GM18498 (cell line): ENCODE measurements around the gene WDR72.
"Not testable (repeated sequence)": the region's sequence is repeated elsewhere in the genome, so short reads cannot be mapped to it uniquely, and the experiment has no call there.

Source experiments
- ATAC-seq: cut with Tn5 transposase; IDR thresholded peaks from one replicate; pipeline ENCODE4 v1.9.1; 2021; ENCODE audit warnings: mild to moderate bottlenecking, moderate library complexity; ENCODE audit not compliant: unreplicated experiment

Gene WDR72

DNA sequence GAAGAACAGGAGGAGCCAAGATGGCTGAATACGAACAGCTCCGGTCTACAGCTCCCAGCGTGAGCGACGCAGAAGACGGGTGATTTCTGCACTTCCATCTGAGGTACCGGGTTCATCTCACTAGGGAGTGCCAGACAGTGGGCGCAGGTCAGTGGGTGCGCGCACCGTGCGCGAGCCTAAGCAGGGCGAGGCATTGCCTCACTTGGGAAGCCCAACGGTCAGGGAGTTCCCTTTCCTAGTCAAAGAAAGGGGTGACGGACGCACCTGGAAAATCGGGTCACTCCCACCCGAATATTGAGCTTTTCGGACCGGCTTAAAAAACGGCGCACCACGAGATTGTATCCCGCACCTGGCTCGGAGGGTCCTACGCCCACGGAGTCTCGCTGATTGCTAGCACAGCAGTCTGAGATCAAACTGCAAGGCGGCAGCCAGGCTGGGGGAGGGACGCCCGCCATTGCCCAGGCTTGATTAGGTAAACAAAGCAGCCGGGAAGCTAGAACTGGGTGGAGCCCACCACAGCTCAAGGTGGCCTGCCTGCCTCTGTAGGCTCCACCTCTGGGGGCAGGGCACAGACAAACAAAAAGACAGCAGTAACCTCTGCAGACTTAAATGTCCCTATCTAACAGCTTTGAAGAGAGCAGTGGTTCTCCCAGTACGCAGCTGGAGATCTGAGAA is 218.7 kb downstream of the WDR72 start:
- not testable (repeated sequence) for ATAC-seq

GRCh38 chr15:53539878-53540277 is 219.6 kb downstream of the WDR72 start:
- ATAC-seq: no peak

- ATAC-seq: no peak
Observed at GRCh38 chr15:53536479-53537120, 222.9 kb downstream of the WDR72 start.

GRCh38 chr15:53535886-53536285 is 223.6 kb downstream of the WDR72 start:
- ATAC-seq: no peak

DNA sequence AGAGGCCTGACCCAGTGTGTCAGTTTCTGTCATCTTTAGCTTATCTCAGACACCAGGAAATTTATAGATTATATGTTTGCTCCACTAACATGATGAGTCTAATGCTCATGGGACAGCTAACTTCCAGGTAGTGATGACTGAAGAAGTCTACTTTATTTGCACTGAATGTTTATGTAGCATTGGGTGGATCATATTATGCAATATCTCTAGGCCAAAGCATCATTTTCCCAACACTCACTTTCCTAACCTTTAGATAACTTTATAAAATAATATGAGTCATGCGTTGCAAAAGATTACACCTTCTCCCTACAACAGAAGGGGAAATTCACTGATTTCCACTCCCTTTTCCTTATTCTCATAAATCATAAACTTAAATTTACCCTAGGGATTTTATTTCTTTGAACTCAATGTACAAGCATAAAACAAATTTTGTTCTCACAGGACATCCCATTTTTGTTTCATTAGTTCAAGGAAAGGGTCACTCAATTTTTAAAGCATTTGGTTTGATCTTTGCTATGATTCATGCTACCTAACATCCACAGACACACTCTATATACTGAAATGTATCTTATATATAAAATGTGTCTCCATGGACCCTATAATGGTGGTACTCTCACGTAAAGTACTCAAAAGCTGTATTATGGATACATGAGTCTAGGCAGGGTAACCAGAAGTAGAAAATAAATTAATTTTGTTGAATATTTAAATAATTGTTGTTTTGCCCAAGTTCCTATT is 225.2 kb downstream of the WDR72 start:
- no peak for ATAC-seq

GRCh38 chr15:53530761-53531160 is 228.7 kb downstream of the WDR72 start:
- no peak for ATAC-seq

GRCh38 chr15:53527996-53528395 is 231.5 kb downstream of the WDR72 start:
- no peak for ATAC-seq

DNA sequence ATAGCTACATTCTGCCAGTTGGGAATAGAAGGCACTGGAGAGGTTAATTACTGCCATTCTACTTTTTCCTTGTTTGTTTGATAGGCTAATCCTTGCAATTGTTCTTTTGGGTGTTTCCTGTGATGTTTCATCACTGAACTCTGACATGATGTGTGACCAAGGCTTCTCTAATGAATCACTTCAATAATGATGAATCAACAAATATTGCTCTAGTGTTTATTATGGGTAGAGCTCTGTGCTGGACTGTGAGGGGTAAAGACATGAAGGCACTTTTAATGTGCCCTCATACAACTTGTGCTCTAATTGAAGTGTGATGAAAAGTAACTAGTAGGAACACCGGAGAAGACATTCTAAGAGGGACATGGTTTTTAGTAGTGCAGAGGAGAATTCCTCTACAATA is 233.6 kb downstream of the WDR72 start:
- ATAC-seq: no peak

DNA sequence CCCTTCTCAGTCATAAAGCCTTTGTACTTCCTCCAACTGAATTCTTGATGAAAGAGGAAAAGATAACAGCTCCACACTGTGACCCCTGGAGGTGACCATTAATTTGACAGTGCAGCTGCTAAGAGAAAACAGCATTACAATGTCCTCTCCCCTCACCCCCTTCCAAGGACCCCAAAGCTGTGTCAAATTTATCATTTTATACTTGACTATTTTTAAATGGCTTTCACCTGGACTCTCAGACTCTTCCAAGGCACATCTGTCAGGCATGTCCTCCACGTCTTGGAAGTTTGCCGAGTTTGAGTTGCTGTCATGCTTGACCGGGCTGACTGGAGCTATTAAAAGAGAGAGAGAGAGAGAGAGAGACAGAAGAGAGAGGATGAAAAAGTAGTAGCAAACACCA is 236.5 kb downstream of the WDR72 start:
- ATAC-seq: no peak

DNA sequence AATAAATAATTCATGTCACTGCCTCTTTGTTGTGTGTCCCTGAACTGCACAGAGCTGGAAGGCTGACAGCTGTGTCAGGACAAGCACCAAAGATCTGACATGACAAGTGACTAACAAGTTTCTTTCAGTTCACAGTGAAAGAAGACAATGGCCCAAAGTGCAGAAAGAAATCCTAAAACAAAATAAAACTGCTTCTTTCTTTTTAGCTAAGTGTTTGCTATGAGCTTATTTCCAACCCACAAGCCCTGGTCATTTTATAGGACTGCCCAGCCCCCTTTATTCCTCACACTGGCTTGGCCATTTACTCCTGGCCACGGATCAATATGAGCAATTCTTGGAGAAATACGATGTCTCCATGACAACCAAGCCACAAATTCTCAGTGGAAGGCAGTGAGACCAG is 238.5 kb downstream of the WDR72 start:
- no peak for ATAC-seq

DNA sequence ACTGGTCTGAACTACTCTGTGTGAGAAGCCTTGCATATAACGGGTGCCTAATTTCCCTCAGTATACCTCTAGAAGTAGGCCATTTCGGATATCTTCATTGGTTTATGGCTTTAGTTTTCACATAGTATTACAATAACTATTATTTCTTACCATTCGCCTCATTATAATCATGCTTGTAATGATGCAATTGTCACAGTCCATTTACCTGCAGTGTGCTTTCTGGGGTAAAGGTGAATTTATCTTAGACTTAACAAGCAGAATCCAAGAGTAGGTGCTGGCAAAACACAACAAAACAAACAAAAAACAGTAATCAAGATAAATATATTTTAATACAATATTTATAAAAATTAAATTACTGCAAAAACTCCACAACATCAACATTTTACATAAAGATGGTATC is 246.0 kb downstream of the WDR72 start:
- ATAC-seq: no peak

- no peak for ATAC-seq
Observed at GRCh38 chr15:53512029-53512428, 247.4 kb downstream of the WDR72 start.

GRCh38 chr15:53511175-53511574 is 248.3 kb downstream of the WDR72 start:
- no peak for ATAC-seq

- ATAC-seq: no peak
Observed at GRCh38 chr15:53506370-53506769, 253.1 kb downstream of the WDR72 start.

- ATAC-seq: no peak
Observed at GRCh38 chr15:53498996-53499395, 260.5 kb downstream of the WDR72 start.

DNA sequence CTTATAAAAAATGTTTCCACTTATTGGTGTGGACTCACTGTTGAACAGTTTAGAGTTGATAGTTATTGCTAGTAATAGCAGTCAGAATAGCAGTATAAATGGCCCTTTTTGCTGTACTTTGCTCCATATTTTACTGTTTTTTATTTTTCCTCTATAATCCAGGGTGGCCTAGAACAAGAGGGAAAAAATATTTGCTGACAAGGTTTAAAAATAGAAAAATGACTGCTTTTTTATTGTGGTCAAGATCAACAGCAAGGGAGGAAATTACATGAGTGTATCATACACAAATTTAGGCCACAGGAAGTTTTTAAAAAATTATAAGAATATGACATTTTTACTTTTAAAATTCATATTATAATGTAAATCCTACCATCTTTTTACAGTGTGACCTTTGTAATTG is 269.1 kb downstream of the WDR72 start:
- no peak for ATAC-seq

DNA sequence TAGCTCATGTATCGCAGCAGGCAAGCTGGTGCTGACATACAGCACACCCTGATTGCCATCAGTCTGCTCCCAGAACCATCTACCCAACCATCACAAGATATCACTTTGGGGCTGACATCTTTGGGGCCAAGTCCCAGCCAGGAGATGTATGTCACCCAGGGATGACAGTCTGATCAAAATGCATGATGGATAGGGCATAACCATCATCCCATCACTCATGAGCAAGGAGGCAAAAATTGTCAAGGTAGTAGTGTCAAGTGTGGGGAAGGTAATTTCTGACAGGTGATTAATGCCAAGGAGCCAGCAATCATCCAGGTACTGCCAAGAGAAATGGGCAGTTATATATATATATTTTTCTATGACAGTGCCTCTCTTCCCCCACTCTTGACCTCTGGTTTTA is 277.4 kb downstream of the WDR72 start:
- ATAC-seq: no peak

- no peak for ATAC-seq
Observed at GRCh38 chr15:53477981-53478766, 281.3 kb downstream of the WDR72 start.

DNA sequence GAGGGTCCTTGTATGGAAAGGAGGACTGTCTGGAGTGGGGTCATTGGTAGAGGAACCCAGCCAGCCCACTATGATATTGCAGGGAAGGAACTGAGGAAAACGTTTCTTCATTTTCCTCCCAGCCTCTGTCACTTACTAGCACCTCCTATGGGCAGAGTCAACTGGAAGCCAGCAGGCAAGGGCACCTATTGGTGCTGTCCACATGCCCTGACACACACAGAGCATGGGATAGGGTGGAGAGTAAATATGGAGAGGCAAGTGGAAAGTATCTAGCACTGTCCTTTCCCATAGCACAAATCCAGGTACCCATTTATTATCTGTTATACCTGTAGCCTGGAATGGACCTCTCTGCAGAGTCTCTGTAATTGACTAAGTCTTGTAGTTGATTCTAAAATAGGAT is 285.6 kb downstream of the WDR72 start:
- no peak for ATAC-seq

DNA sequence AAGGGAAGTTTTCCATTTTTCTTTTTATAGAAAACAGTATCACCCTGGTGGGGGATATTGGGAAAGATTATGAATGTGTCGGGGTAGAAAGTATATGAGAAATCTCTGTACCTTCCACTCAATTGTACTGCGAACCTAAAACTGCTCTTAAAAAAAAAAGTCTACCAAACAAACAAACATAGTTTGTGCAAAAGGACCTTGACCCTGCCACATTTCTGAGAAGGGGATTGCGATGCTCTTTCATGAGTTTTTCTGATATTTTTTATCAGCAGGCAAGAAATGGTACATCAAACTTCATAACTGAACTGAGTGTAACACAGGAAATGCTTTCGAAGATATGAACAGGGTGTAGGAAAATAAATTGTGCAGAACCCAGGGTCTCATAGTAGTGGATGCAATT is 286.0 kb downstream of the WDR72 start:
- no peak for ATAC-seq

DNA sequence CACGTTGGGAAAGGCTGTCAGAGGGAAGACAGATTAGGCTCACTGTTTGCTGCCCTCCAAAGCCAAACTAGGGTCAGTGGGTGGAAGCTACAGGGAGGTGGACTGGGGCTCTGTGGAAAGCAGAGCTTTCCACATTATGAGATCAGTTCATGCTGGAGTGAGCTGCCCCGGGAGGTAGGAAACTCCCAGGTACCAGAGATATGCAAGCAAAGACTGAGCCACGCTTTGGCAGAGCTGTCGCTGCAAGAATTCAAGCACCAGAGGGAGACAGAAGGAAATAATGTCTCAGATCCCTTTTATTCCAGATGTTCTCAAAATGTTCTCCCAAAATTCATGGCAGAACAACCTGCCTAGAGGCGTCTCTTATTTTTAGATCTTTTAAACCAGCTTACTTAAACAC is 286.6 kb downstream of the WDR72 start:
- ATAC-seq: no peak
